GM12878 (cell line): ENCODE data around the gene USP10. TPM values are rescaled to one million over a fixed set of nuclear protein-coding genes. Genes with fewer than 3 reads are reported as not detected.

Experiments
- ATAC-seq: fragments of 200-7000 bp; cut with Tn5 transposase; 3 replicates; pipeline ENCODE4 v1.9.1; 2020; ENCODE audit warnings: mild to moderate bottlenecking, moderate library complexity
- BruUV-seq: library from RNA; stranded (reverse); fragments of 400-500 nt; replicated peaks from 2 replicates; lab custom pipeline; 2021; lab: Mats Ljungman, UMichigan
- CTCF ChIA-PET: fragments of 300-600 bp; sonication (Branson Sonifier 250); formaldehyde crosslinking; extraction: SDS; loops from one replicate; lab custom pipeline; 2021; ENCODE audit warnings: inconsistent platforms; lab: Yijun Ruan, JAX
- POLR2A ChIA-PET: fragments of 350-600 bp; formaldehyde crosslinking; extraction: SDS; loops from one replicate; lab custom pipeline; 2021; ENCODE audit warnings: inconsistent platforms; lab: Charles Lee
- RAD21 ChIA-PET: fragments of 300-600 bp; sonication (Branson Sonifier 250); formaldehyde crosslinking; loops from one replicate; lab custom pipeline; 2023; ENCODE audit warnings: antibody characterized with exemption; ENCODE audit not compliant: unreplicated experiment; lab: Charles Lee
- SMC1A ChIA-PET: fragments of 300-600 bp; sonication (Branson Sonifier 250); formaldehyde crosslinking; loops from one replicate; lab custom pipeline; 2023; ENCODE audit not compliant: unreplicated experiment, uncharacterized antibody; lab: Charles Lee
- DNase-seq: peaks from one replicate; pipeline ENCODE4 v3.0.0-alpha.2; 2011; ENCODE audit warnings: low read depth, low spot score
- FAIRE-seq: peaks from 3 replicates; lab custom pipeline; 2011; peaks lifted over from hg19 to GRCh38; lab: Jason Lieb, UNC
- H2AFZ ChIP-seq: 2 replicates; pipeline ENCODE4 v1.6.0; 2011; ENCODE audit warnings: low read depth, low read length, control low read depth; ENCODE audit not compliant: control insufficient read depth
- H3K27ac ChIP-seq: 2 replicates; pipeline ENCODE4 v1.5.1; 2011; ENCODE audit warnings: control low read depth; ENCODE audit not compliant: control insufficient read depth, insufficient read depth
- H3K27me3 ChIP-seq, 2 experiments: replicated peaks in 1 of 2; 2 replicates each; pipeline versions ENCODE4 v1.6.0 to v1.6.1; 2011; ENCODE audit warnings: low read length in 1 of 2; ENCODE audit not compliant: control insufficient read depth in 2 of 2, insufficient read depth in 2 of 2
- H3K36me3 ChIP-seq, 2 experiments: 2 replicates each; pipeline ENCODE4 v1.5.1; 2011; ENCODE audit warnings: low read length in 1 of 2; ENCODE audit not compliant: control insufficient read depth in 2 of 2, insufficient read depth in 2 of 2
- H3K4me1 ChIP-seq: 2 replicates; pipeline ENCODE4 v1.6.1; 2011; ENCODE audit warnings: mild to moderate bottlenecking, low read length, moderate library complexity, mixed read lengths; ENCODE audit not compliant: control insufficient read depth, insufficient read depth
- H3K4me2 ChIP-seq: 2 replicates; pipeline ENCODE4 v1.6.0; 2011; ENCODE audit warnings: control low read depth; ENCODE audit not compliant: control insufficient read depth, insufficient read depth
- H3K4me3 ChIP-seq: fragments of 200-600 bp; sonication (generic); 2 replicates; pipeline ENCODE4 v1.5.1; 2016
- H3K79me2 ChIP-seq: 2 replicates; pipeline ENCODE4 v1.6.0; 2011; ENCODE audit warnings: low read length; ENCODE audit not compliant: control insufficient read depth, insufficient read depth
- H3K9ac ChIP-seq: 2 replicates; pipeline ENCODE4 v1.8.0; 2011; ENCODE audit warnings: low read length, control low read depth, mixed read lengths; ENCODE audit not compliant: control insufficient read depth, insufficient read depth
- H3K9me3 ChIP-seq: replicated peaks from 3 replicates; pipeline ENCODE4 v1.5.1; 2011; ENCODE audit warnings: mild to moderate bottlenecking, low read length; ENCODE audit not compliant: control insufficient read depth, insufficient read depth
- H4K20me1 ChIP-seq: 2 replicates; pipeline ENCODE4 v1.6.0; 2011; ENCODE audit not compliant: control insufficient read depth, insufficient read depth
- ATF3 ChIP-seq: IDR thresholded peaks from 2 replicates; pipeline ENCODE4 v1.6.1; 2011; ENCODE audit warnings: low read depth, mild to moderate bottlenecking, low read length, moderate library complexity, borderline replicate concordance; ENCODE audit errors: extremely low read depth
- CBX3 ChIP-seq: fragments of 200-600 bp; sonication (generic); IDR thresholded peaks from 2 replicates; pipeline ENCODE4 v1.6.1; 2016; ENCODE audit warnings: low read depth, borderline replicate concordance
- CEBPB ChIP-seq, 2 experiments: fragments of 150-350 bp in 1 of 2; IDR thresholded peaks; 2 replicates each; pipeline ENCODE4 v1.6.1; 2012 to 2014; ENCODE audit warnings: low read depth in 2 of 2, low read length in 2 of 2, borderline replicate concordance in 1 of 2, inconsistent platforms in 1 of 2
- E2F8 ChIP-seq: fragments of 450-650 bp; IDR thresholded peaks from 2 replicates; pipeline ENCODE4 v1.6.1; 2018; ENCODE audit warnings: mild to moderate bottlenecking, low read depth, moderate library complexity; ENCODE audit not compliant: partially characterized antibody
- IKZF2 ChIP-seq, 2 experiments: fragments of 450-650 bp; IDR thresholded peaks; 2 replicates each; pipeline ENCODE4 v1.6.1; 2017; ENCODE audit warnings: mild to moderate bottlenecking in 2 of 2, moderate library complexity in 2 of 2
- JUND ChIP-seq: IDR thresholded peaks from 2 replicates; pipeline ENCODE4 v1.6.1; 2012; ENCODE audit warnings: low read depth, mild to moderate bottlenecking, low read length, improper control_type of control experiment, moderate library complexity
- LARP7 ChIP-seq: fragments of 450-650 bp; IDR thresholded peaks from 2 replicates; pipeline ENCODE4 v1.6.1; 2017; ENCODE audit warnings: mild to moderate bottlenecking
- MEF2B ChIP-seq: fragments of 450-650 bp; IDR thresholded peaks from 2 replicates; pipeline ENCODE4 v1.6.1; 2018; ENCODE audit warnings: mild to moderate bottlenecking, moderate library complexity; ENCODE audit not compliant: partially characterized antibody, poor library complexity, severe bottlenecking
- MYC ChIP-seq: IDR thresholded peaks from 2 replicates; pipeline ENCODE4 v1.6.1; 2011; ENCODE audit warnings: mild to moderate bottlenecking, low read length, moderate library complexity, inconsistent platforms; ENCODE audit not compliant: insufficient read depth, insufficient replicate concordance, insufficient read length, severe bottlenecking
- NFXL1 ChIP-seq: fragments of 450-650 bp; IDR thresholded peaks from 2 replicates; pipeline ENCODE4 v1.6.1; 2017; ENCODE audit warnings: antibody characterized with exemption, mild to moderate bottlenecking, borderline replicate concordance
- NR2C2 ChIP-seq: IDR thresholded peaks from 2 replicates; pipeline ENCODE4 v1.6.1; 2011; ENCODE audit warnings: borderline replicate concordance, low read depth; ENCODE audit not compliant: control insufficient read depth, insufficient read length
- POLR2A ChIP-seq: IDR thresholded peaks from 2 replicates; pipeline ENCODE4 v1.6.1; 2011; ENCODE audit warnings: low read depth, mild to moderate bottlenecking, low read length
- POU2F2 ChIP-seq: IDR thresholded peaks from 3 replicates; pipeline ENCODE4 v1.6.1; 2011; ENCODE audit warnings: low read depth, mild to moderate bottlenecking, low read length, borderline replicate concordance
- RAD51 ChIP-seq: fragments of 450-650 bp; IDR thresholded peaks from 2 replicates; pipeline ENCODE4 v1.6.1; 2016; ENCODE audit warnings: moderate library complexity, mild to moderate bottlenecking, inconsistent platforms
- RUNX3 ChIP-seq: IDR thresholded peaks from 2 replicates; pipeline ENCODE4 v1.6.1; 2012; ENCODE audit warnings: low read length, inconsistent platforms
- TARDBP ChIP-seq: IDR thresholded peaks from 2 replicates; pipeline ENCODE4 v1.6.1; 2016; ENCODE audit warnings: borderline replicate concordance
- USF1 ChIP-seq: IDR thresholded peaks from 2 replicates; pipeline ENCODE4 v1.6.1; 2011; ENCODE audit warnings: borderline replicate concordance, low read depth, mild to moderate bottlenecking, moderate library complexity, mixed read lengths, low read length; ENCODE audit not compliant: insufficient read depth; ENCODE audit errors: extremely low read length
- ZNF622 ChIP-seq: fragments of 450-650 bp; IDR thresholded peaks from 2 replicates; pipeline ENCODE4 v1.6.1; 2017; ENCODE audit warnings: mild to moderate bottlenecking, inconsistent platforms
- WGBS: methylation state at CpG from one replicate; pipeline ENCODE4 v1.1.6; 2016; ENCODE audit warnings: low lambda C conversion rate; ENCODE audit not compliant: insufficient replicate concordance, insufficient coverage; ENCODE audit errors: missing lambda C conversion rate; 5-methylcytosine and 5-hydroxymethylcytosine counted together
- in situ Hi-C: fragments of 300-500 bp; cut with MboI; formaldehyde crosslinking; loops from 9 replicates; pipeline ENCODE4 v1.14.3; 2018; ENCODE audit warnings: mixed read lengths
- intact Hi-C: fragments of 100-400 bp; cut with micrococcal nuclease; formaldehyde crosslinking; loops from one replicate; pipeline ENCODE4 v1.14.2; 2022; ENCODE audit not compliant: unreplicated experiment
- polyA plus RNA-seq, 11 experiments: library from polyadenylated mRNA; depleted of rRNA in 4 of 11; unstranded in 6 of 11; stranded (reverse) in 5 of 11; fragments of >200 nt; fragmentation: Nextera tagmentation in 4 of 11; fragmentation: Illumina TruSeq in 1 of 11; extraction: Ambion mirVana in 4 of 11; extraction: Trizol in 1 of 11; gene quantifications; 1 replicate in 1 of 11; 2 replicates in 10 of 11; pipeline versions ENCODE4 v1.2.1 to v1.2.3, GENCODE V29; 2011 to 2016; ENCODE audit warnings: inconsistent platforms in 2 of 11, missing spikeins in 2 of 11, low read depth in 1 of 11
- total RNA-seq, 4 experiments: library from RNA; depleted of rRNA in 3 of 4; stranded (reverse); fragments of >200 nt in 3 of 4; fragmentation: Illumina TruSeq in 1 of 4; extraction: Trizol in 1 of 4; gene quantifications; 2 replicates each; pipeline versions ENCODE4 v1.2.1 to v1.2.3, GENCODE V29; 2013 to 2021

The USP10 gene
- total and polyA plus RNA-seq, 10 of the 15 experiments (the other 5 are each of a cell fraction or from before 2014, with no cell fraction given), result 46.1 to 160 (median 105) TPM

GRCh38 chr16:84662471-84662870 is 37.3 kb upstream of the USP10 start (continued):
- no peak for TF ChIP-seq JUND

- no peak overlapping the region for H3K9ac ChIP-seq
- ATAC-seq (peak; percentile 96), FAIRE-seq (peak; percentile 91), DNase-seq (peak; percentile 76)
- BruUV-seq, result no TSS peak
- in situ Hi-C loops (no loop called here), intact Hi-C loops (loop anchor here (2.0 kb wide), 1 partner anchor 41 kb away; no protein-coding TSS in a partner anchor)
- 21% methylated on average over 9 of the region's 9 CpGs for WGBS
- SMC1A ChIA-PET, result interaction anchor here (0.6 to 3.5 kb wide), 23 partner anchors 8 to 155 kb away, joined by 3 to 32 read pairs (median 4); no protein-coding TSS in a partner anchor
- H4K20me1 ChIP-seq, result no peaks in the 10 kb centered on the region
- H3K27me3 ChIP-seq, result no peaks in the 10 kb centered on the region
- peaks cover 22% of the 10 kb centered on the region for H3K4me1 ChIP-seq
- RAD21 ChIA-PET, result interaction anchor here (0.8 to 2.6 kb wide), 14 partner anchors 9 to 386 kb away, joined by 3 to 18 read pairs (median 4); no protein-coding TSS in a partner anchor
- 0 out of 2 replicates have a peak overlapping the region, but pooled peaks have one; percentile 38 for H3K27ac ChIP-seq
- peak overlapping the region; percentile 64 for H3K4me2 ChIP-seq
- CTCF ChIA-PET, result interaction anchor here (0.9 to 5.2 kb wide), 21 partner anchors 9 to 387 kb away, joined by 3 to 50 read pairs (median 7); no protein-coding TSS in a partner anchor
- no peaks in the 10 kb centered on the region; the same call in 1 of the 2 replicates for H3K79me2 ChIP-seq
- POLR2A ChIA-PET, result interaction anchor here (0.6 to 2.3 kb wide), 9 partner anchors 15 to 63 kb away, joined by 3 to 10 read pairs (median 3); partner anchors contain the start of gene KLHL36
- peaks cover 18 to 35% of the 10 kb centered on the region in 2 experiments for H3K36me3 ChIP-seq
- no peak overlapping the region for H3K4me3 ChIP-seq
- H2AFZ ChIP-seq, result no peak overlapping the region
- H3K9me3 ChIP-seq, result no peaks in the 10 kb centered on the region
- TF ChIP-seq RUNX3 (peak; percentile 75), ATF3 (no peak), POU2F2 (peak; percentile 97; the same call in 2 of the 3 replicates), IKZF2 (IDR thresholded peaks at IDR 0.05) (peak in 1 of 2 experiments; percentile 31; a peak in 2 of 4 replicates), CEBPB (IDR thresholded peaks at IDR 0.05; ENCODE audit: borderline replicate concordance in 1 of 2, low read depth in 2 of 2, low read length in 2 of 2) (no peak), MYC (no peak), RAD51 (no peak), USF1 (no peak), E2F8 (peak; percentile 22), LARP7 (no peak), CBX3 (no peak), POLR2A (0 out of 2 replicates have a peak, but pooled peaks have one; percentile 18), ZNF622 (no peak), MEF2B (peak; percentile 91), NR2C2 (no peak), TARDBP (no peak), NFXL1 (no peak)
Measured at GRCh38 chr16:84663433-84664101, 36.2 kb upstream of the USP10 start.
